NCI-H187 treated with DMSO at 0.1 percent for 48 hours (cell line): ENCODE data around the gene TSHZ2.

ENCODE experiments used
- DNase-seq: peaks from one replicate; lab custom pipeline; 2025; lab: John Stamatoyannopoulos, UW

TSHZ2 gene

GRCh38 chr20:53027089-53027488 is 54.9 kb downstream of the TSHZ2 start:
- DNase-seq: no peak

- no peak for DNase-seq
These were observed 56.3 kb downstream of the TSHZ2 start for GRCh38 chr20:53028337-53029007.

- no peak for DNase-seq
These were observed 57.9 kb downstream of the TSHZ2 start for GRCh38 chr20:53030061-53030460.

GRCh38 chr20:53032046-53032445 is 59.9 kb downstream of the TSHZ2 start:
- DNase-seq: no peak

GRCh38 chr20:53032478-53032932 is 60.3 kb downstream of the TSHZ2 start:
- no peak for DNase-seq

GRCh38 chr20:53033176-53033575 is 61.0 kb downstream of the TSHZ2 start:
- no peak for DNase-seq

GRCh38 chr20:53034899-53035298 is 62.7 kb downstream of the TSHZ2 start:
- DNase-seq: no peak

- DNase-seq: no peak
These were observed 64.8 kb downstream of the TSHZ2 start for GRCh38 chr20:53036992-53037391.

- DNase-seq: no peak
These were observed 65.5 kb downstream of the TSHZ2 start for GRCh38 chr20:53037621-53038020.

- DNase-seq: no peak
These were observed 66.1 kb downstream of the TSHZ2 start for GRCh38 chr20:53038299-53038698.

- no peak for DNase-seq
These were observed 68.8 kb downstream of the TSHZ2 start for GRCh38 chr20:53040693-53041589.

- no peak for DNase-seq
These were observed 70.4 kb downstream of the TSHZ2 start for GRCh38 chr20:53042521-53042920.

- DNase-seq: no peak
These were observed 72.1 kb downstream of the TSHZ2 start for GRCh38 chr20:53044296-53044695.

- DNase-seq: no peak
These were observed 73.8 kb downstream of the TSHZ2 start for GRCh38 chr20:53045941-53046340.

GRCh38 chr20:53047203-53047602 is 75.0 kb downstream of the TSHZ2 start:
- DNase-seq: no peak

- DNase-seq: no peak
These were observed 76.2 kb downstream of the TSHZ2 start for GRCh38 chr20:53048387-53048786.

- DNase-seq: no peak
These were observed 78.2 kb downstream of the TSHZ2 start for GRCh38 chr20:53050338-53050737.

GRCh38 chr20:53052380-53052779 is 80.2 kb downstream of the TSHZ2 start:
- no peak for DNase-seq

GRCh38 chr20:53053595-53053994 is 81.4 kb downstream of the TSHZ2 start:
- DNase-seq: no peak

GRCh38 chr20:53055367-53056067 is 83.4 kb downstream of the TSHZ2 start:
- DNase-seq: no peak

- DNase-seq: no peak
These were observed 85.4 kb downstream of the TSHZ2 start for GRCh38 chr20:53057579-53057978.

GRCh38 chr20:53059848-53060247 is 87.7 kb downstream of the TSHZ2 start:
- DNase-seq: no peak
